ENCODE data around the gene PHF14. TPM values are rescaled to one million over a fixed set of nuclear protein-coding genes. Genes with fewer than 3 reads are reported as not detected.

The PHF14 gene
- total RNA-seq, 1 donor from 2014 or later = 23.2 TPM

GRCh38 chr7:11161499-11161898, 187.8 kb downstream of the PHF14 start:
- no peak for DNase-seq (ENCODE audit: low read depth)
- TF ChIP-seq, protein P1, sequence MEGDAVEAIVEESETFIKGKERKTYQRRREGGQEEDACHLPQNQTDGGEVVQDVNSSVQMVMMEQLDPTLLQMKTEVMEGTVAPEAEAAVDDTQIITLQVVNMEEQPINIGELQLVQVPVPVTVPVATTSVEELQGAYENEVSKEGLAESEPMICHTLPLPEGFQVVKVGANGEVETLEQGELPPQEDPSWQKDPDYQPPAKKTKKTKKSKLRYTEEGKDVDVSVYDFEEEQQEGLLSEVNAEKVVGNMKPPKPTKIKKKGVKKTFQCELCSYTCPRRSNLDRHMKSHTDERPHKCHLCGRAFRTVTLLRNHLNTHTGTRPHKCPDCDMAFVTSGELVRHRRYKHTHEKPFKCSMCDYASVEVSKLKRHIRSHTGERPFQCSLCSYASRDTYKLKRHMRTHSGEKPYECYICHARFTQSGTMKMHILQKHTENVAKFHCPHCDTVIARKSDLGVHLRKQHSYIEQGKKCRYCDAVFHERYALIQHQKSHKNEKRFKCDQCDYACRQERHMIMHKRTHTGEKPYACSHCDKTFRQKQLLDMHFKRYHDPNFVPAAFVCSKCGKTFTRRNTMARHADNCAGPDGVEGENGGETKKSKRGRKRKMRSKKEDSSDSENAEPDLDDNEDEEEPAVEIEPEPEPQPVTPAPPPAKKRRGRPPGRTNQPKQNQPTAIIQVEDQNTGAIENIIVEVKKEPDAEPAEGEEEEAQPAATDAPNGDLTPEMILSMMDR (conservative IDR thresholded peaks at IDR 0.05; ENCODE audit: low read depth, low read length) = no peak
- H3K4me3 ChIP-seq (ENCODE audit: low read depth, low read length) = no peak overlapping the region

DNA sequence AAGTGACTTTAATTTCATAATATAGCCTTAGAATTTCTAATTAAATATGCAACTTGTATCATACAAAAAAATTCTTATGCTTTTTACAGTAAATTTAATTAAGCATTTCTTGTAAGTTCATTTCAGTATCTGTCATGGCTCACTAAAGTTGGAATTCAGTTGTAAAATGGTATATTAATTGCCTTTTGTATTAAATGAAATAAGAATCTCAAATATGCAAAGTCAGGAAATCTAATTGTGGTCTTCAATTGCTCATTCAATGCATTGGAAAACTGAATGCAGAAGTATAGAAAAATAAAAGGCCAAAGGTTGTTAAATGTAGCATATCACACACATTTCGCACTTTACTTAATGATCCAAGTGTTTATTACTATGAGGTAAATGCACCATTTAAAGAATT, 189.5 kb downstream of the PHF14 start:
- no peak for DNase-seq (ENCODE audit: low read depth)
- H3K4me3 ChIP-seq (ENCODE audit: low read depth, low read length) = no peak overlapping the region
- TF ChIP-seq, protein P1 (conservative IDR thresholded peaks at IDR 0.05; ENCODE audit: low read depth, low read length) = no peak

- DNase-seq (ENCODE audit: low read depth) = no peak
- TF ChIP-seq, protein P1 (conservative IDR thresholded peaks at IDR 0.05; ENCODE audit: low read depth, low read length) = no peak
- no peak overlapping the region for H3K4me3 ChIP-seq (ENCODE audit: low read depth, low read length)
These were observed 192.4 kb downstream of the PHF14 start for GRCh38 chr7:11166051-11166450.

- no peak overlapping the region for H3K4me3 ChIP-seq (ENCODE audit: low read depth, low read length)
- TF ChIP-seq, protein P1 (conservative IDR thresholded peaks at IDR 0.05; ENCODE audit: low read depth, low read length) = no peak
- no peak for DNase-seq (ENCODE audit: low read depth)
These were observed 195.0 kb downstream of the PHF14 start for GRCh38 chr7:11168650-11169170.

GRCh38 chr7:11170175-11170574, 196.5 kb downstream of the PHF14 start:
- no peak overlapping the region for H3K4me3 ChIP-seq (ENCODE audit: low read depth, low read length)
- TF ChIP-seq, protein P1 (conservative IDR thresholded peaks at IDR 0.05; ENCODE audit: low read depth, low read length) = no peak
- no peak for DNase-seq (ENCODE audit: low read depth)

- DNase-seq (ENCODE audit: low read depth) = no peak
These were observed 197.3 kb downstream of the PHF14 start for GRCh38 chr7:11170863-11171568.

More at GRCh38 chr7:11170863-11171568, 197.3 kb downstream of the PHF14 start:
- no peak overlapping the region for H3K4me3 ChIP-seq (ENCODE audit: low read depth, low read length)
- TF ChIP-seq, protein P1 (conservative IDR thresholded peaks at IDR 0.05; ENCODE audit: low read depth, low read length) = no peak

All from epithelial cell of proximal tubule (primary cell).